Cardiac muscle cell (in vitro differentiated cells and primary cell): Measurements from ENCODE around the gene NKAIN4. TPM values are rescaled to one million over a fixed set of nuclear protein-coding genes. Genes with fewer than 3 reads are reported as not detected.

ENCODE experiments used
- DNase-seq, 2 donors: peaks; one replicate each; pipeline versions ENCODE4 v3.0.0 to v3.0.0-alpha.2; 2010 to 2017; ENCODE audit warnings: low read depth in 1 of 2, low spot score in 1 of 2
- H3K27ac ChIP-seq: fragments of 200-600 bp; sonication (generic); 2 replicates; pipeline ENCODE4 v1.5.1; 2016
- H3K27me3 ChIP-seq: fragments of 200-600 bp; sonication (generic); 2 replicates; pipeline ENCODE4 v1.6.0; 2016; ENCODE audit warnings: control low read depth
- H3K36me3 ChIP-seq: fragments of 200-600 bp; sonication (generic); 2 replicates; pipeline ENCODE4 v1.5.1; 2016; ENCODE audit warnings: control low read depth
- H3K4me1 ChIP-seq: fragments of 200-600 bp; sonication (generic); 2 replicates; pipeline ENCODE4 v1.8.1; 2017; ENCODE audit warnings: low read depth, mild to moderate bottlenecking, mixed run types
- H3K4me3 ChIP-seq: fragments of 200-600 bp; sonication (generic); 2 replicates; pipeline ENCODE4 v1.5.1; 2016; ENCODE audit warnings: mild to moderate bottlenecking
- H3K9me3 ChIP-seq: fragments of 200-600 bp; sonication (generic); 2 replicates; pipeline ENCODE4 v1.5.1; 2017; ENCODE audit warnings: low read depth, mild to moderate bottlenecking, control low read depth
- polyA plus RNA-seq: library from polyadenylated mRNA; unstranded; fragments of >200 nt; fragmentation: Nextera tagmentation; extraction: Ambion mirVana; gene quantifications from 2 replicates; pipeline ENCODE4 v1.2.1, GENCODE V29; 2016
- total RNA-seq: library from RNA; depleted of rRNA; stranded (reverse); fragments of >200 nt; gene quantifications from 2 replicates; pipeline ENCODE4 v1.2.3, GENCODE V29; 2016
- TF ChIP-seq, protein P1 (sequence below): IDR thresholded peaks from 2 replicates; pipeline ENCODE4 v1.5.1; 2012; ENCODE audit warnings: low read depth, mild to moderate bottlenecking, low read length

Gene NKAIN4
- total and polyA plus RNA-seq, 2 experiments from 2014 or later = not detected

DNA sequence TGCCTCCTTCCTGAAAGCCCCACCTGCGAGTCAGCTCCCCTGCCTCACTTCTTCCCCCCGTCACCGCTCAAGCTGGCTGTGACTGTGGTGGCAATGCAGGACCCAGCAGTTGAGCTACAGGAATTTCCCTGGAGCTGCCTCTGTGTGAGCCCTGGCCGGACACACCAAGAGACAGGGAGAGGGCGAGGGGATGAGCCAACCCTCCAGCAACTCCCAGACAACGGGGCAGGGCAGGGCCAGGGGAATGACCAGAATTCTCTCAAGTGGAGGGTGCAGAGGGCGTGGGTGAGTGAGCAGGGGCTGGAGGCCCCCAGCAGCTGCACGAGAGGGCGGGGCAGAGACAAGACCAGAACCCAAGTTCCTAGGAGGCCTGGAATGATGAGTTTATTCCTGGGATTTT lies 13.4 kb upstream of the NKAIN4 start:
- Histone ChIP-seq H3K27me3 (no peaks in the 10 kb centered on the region), H3K36me3 (no peaks in the 10 kb centered on the region), H3K27ac (no peak overlapping the region), H3K9me3 (no peaks in the 10 kb centered on the region), H3K4me3 (no peak overlapping the region), H3K4me1 (no peaks in the 10 kb centered on the region)
- TF ChIP-seq, protein P1, sequence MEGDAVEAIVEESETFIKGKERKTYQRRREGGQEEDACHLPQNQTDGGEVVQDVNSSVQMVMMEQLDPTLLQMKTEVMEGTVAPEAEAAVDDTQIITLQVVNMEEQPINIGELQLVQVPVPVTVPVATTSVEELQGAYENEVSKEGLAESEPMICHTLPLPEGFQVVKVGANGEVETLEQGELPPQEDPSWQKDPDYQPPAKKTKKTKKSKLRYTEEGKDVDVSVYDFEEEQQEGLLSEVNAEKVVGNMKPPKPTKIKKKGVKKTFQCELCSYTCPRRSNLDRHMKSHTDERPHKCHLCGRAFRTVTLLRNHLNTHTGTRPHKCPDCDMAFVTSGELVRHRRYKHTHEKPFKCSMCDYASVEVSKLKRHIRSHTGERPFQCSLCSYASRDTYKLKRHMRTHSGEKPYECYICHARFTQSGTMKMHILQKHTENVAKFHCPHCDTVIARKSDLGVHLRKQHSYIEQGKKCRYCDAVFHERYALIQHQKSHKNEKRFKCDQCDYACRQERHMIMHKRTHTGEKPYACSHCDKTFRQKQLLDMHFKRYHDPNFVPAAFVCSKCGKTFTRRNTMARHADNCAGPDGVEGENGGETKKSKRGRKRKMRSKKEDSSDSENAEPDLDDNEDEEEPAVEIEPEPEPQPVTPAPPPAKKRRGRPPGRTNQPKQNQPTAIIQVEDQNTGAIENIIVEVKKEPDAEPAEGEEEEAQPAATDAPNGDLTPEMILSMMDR = no peak
- DNase-seq = no peak

DNA sequence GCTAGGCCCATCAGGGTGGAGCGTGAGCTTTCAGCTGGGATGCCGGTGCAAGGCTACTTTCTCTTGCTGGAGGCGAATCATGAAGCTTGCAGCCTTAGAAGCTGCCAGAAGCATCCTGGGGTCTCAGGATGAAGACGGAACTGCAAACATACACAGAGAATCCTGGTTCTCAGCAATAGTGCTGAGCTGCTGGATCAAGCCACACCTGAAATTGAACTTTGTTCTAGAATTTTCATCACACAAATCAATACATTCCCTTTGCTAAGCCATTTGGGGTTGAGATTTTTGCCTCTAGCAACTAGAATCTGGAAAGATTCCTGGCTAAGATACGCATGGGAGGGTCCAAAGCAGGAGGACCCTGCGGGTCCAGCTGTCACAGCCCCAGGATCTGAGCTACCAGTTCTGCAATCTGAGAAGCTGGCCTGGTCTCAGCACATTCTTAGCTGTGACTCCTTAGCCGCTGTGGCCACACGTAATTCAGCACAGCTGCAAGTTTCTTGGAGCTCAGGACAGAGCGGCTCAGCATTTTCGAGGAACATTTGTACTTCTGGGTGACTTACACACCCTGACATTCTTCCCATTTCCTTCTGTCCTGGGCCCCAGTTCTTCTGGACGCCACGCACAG lies 11.7 kb upstream of the NKAIN4 start:
- peaks cover 8% of the 10 kb centered on the region for H3K4me1 ChIP-seq
- TF ChIP-seq, protein P1 = no peak
- no peaks in the 10 kb centered on the region for H3K9me3 ChIP-seq
- no peak for DNase-seq
- H3K27ac ChIP-seq = no peak overlapping the region
- no peak overlapping the region for H3K4me3 ChIP-seq
- H3K27me3 ChIP-seq = no peaks in the 10 kb centered on the region
- H3K36me3 ChIP-seq = no peaks in the 10 kb centered on the region

DNA sequence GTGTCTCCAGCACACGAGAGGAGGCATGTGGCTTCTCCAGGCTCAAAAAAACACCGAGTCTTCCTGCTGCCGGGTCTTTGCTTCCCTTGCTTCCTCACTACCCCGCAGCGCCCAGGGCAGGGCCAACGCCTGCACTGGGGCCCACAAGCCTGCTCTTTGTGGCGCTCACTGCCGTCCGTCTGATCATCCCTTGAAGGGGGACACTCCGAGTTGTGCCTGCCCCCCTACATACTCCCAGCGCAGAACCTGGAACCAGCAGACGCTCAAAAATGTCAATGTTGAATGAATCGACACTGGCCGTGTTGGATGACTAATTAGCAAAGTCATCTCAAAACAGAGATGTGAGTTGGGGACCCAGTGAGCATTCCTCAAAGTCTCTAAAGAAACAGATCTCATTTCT lies 10.3 kb upstream of the NKAIN4 start:
- no peak overlapping the region for H3K4me3 ChIP-seq
- no peaks in the 10 kb centered on the region for H3K27me3 ChIP-seq
- peaks cover 8% of the 10 kb centered on the region for H3K4me1 ChIP-seq
- DNase-seq = no peak
- H3K36me3 ChIP-seq = no peaks in the 10 kb centered on the region
- H3K9me3 ChIP-seq = no peaks in the 10 kb centered on the region
- H3K27ac ChIP-seq = no peak overlapping the region
- TF ChIP-seq, protein P1 = no peak

DNA sequence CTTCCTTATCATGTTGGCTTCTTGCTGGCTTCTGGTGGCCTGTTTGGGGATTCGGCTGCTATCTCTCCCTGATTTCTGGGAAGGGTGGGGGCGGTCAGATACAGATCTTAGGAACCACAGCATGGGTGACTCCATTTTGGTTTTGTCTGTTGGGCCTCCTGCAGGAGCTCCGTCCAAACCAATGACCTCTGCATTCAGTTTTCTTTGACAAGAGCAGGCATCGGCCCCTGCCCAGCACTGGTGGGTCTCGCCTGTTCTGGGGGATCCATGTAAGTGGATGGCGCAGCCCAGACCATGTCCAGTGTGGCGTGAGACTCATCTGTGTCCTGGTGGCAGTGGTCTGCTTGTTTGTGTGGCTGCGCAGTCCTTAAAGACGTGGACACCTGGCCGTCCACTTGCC lies 9.7 kb upstream of the NKAIN4 start:
- H3K9me3 ChIP-seq = no peaks in the 10 kb centered on the region
- H3K27me3 ChIP-seq = no peaks in the 10 kb centered on the region
- H3K36me3 ChIP-seq = no peaks in the 10 kb centered on the region
- TF ChIP-seq, protein P1 = no peak
- H3K4me1 ChIP-seq = peaks cover 8% of the 10 kb centered on the region
- no peak overlapping the region for H3K27ac ChIP-seq
- DNase-seq = no peak
- H3K4me3 ChIP-seq = no peak overlapping the region

DNA sequence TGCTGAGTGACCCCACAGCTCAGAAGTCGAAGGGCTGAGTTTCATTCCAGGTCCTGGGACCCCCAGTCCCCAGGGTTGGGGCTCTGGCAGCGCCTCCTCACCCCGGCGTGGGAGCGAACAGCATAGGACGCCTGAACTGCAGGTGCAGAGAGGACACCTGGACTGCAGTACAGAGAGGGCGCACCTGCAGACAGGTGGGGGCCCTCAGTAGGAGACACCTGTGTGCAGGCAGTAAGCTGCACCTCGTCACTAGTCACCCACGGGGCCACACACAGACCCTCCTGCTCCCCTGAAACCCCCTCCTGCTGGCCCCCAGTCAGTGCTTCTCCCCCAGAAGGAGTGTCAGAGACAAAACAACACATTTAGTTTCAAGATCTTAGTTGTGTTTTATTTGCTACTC lies 8.6 kb upstream of the NKAIN4 start:
- H3K4me1 ChIP-seq = peaks cover 8% of the 10 kb centered on the region
- TF ChIP-seq, protein P1 = no peak

More for the DNA sequence above, 8.6 kb upstream of the NKAIN4 start:
- H3K9me3 ChIP-seq = no peaks in the 10 kb centered on the region
- no peak overlapping the region for H3K4me3 ChIP-seq
- peaks cover 2% of the 10 kb centered on the region for H3K27me3 ChIP-seq
- no peak overlapping the region for H3K27ac ChIP-seq
- no peaks in the 10 kb centered on the region for H3K36me3 ChIP-seq
- no peak for DNase-seq
